Activated CD4-positive, alpha-beta T cell treated with anti-CD3 and anti-CD28 coated beads, Interleukin-2, Interleukin-4, amounts not matched to agents 100 ng/mL and 50 ng/mL, durations not matched to agents 16 hours and 8 hours (primary cell): ENCODE measurements around the gene OIP5.
A peak's percentile ranks its signal among the peaks of the same experiment; 100 is the strongest.
"Not testable (repeated sequence)": the region's sequence is repeated elsewhere in the genome, so short reads cannot be mapped to it uniquely, and the experiment has no call there.

Source experiments
- DNase-seq: peaks from one replicate; pipeline ENCODE4 v3.0.0-alpha.2; 2020; ENCODE audit warnings: low spot score

Gene OIP5

GRCh38 chr15:41332194-41333025 is at the start of gene OIP5, which contains the start of gene NUSAP1:
OIP5 (minus strand) TSS chr15:41332591; CDS start chr15:41332561, 30 bp downstream.
NUSAP1 (plus strand) TSS chr15:41332881; CDS start chr15:41332958, 77 bp downstream.
- DNase-seq, result peak; percentile 100

DNA sequence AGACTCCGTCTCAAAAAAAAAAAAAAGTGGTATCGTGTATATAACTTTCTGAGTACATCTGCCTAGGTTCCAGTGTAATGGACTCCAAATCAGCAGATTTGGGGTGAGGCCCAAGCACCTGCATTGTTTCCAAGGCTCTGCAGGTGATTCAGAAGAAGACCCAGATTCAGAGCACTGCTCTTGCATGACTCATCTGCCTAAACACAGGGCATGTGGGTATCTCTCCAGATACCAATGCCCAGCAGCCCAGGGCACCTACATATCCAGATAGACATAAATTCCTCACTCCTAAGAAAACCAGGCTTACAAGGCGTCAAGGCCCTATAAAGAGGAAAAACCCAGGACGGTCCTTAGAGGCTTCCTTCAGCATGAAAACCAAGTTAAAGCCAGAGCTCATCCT is 45.6 kb upstream of the OIP5 start:
- DNase-seq, result no peak

GRCh38 chr15:41367418-41367817 is 35.0 kb upstream of the OIP5 start:
- DNase-seq, result no peak

DNA sequence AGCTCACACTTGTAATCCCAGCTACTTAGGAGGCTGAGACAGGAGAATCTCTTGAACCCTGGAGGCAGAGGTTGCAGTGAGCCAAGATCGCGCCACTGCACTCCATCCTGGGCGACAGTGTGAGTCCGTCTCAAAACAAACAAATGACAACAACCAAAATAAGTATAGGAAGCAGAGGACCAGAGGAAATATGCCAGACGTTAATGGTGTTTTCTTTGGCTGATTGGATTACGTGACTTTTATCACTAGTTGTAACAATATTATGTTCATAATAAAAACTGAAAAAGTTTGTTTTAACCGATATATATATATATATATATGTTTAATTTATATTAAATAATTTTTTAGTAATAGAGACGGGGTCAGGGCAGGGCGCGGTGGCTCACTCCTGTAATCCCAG is 22.0 kb upstream of the OIP5 start:
- no peak for DNase-seq

DNA sequence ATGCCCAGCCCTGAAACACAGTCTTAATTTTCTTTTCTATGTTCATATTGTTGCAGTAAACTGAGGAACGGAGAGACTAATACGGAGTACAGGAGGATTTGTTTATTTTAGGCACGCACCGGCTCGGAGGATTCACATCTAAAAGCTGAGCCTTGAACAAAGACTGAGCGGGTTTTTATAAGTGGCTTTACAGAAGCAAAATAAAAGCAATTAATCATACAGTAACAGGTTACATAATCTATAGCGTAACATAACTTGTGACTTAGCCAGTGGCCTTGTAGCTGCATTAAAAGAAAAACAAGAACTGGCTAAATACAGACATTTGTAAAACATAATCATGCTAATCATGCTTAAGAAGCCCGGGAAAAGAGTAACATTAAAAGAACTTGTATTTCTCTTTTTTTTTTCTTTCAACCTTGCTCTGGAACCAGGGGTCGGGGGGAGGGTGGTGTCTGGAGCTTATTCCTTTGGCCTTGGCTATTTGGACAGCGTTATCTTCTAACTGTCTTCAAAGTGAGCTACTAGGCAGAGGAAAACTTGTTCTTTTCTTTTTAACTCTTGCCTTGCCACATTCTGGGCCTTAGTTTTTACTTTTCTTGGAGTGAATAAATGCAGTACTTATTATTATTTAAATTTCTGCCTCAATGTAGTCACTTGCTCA is 17.8 kb upstream of the OIP5 start:
- DNase-seq, result no peak

- DNase-seq, result no peak
These were observed 14.8 kb upstream of the OIP5 start for GRCh38 chr15:41347236-41347635.

GRCh38 chr15:41341519-41341918 is 9.1 kb upstream of the OIP5 start:
- DNase-seq, result no peak

DNA sequence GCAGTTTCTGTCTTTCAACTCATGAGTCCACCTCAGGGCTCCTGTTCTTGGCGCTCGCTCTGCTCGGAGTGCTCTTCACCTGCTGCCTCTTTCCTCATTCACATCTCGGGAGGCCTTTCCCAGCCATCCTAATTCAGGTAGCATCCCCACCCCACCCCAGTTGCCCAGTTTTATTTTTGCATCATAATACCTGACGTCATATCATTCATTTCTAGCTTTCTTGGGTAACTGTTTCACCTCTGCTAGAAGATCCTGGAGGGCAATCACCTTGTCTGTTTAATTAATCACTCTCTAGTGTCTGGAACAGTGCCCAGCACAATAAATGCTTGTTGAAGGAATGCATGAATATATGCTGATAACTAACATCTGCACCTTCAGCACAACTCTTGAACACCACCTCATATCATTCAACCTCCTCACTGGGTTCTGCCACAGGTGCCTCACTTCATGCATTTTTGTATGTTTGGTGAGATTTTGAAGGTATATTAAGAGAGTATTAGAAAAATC is 7.9 kb upstream of the OIP5 start:
- DNase-seq, result no peak

DNA sequence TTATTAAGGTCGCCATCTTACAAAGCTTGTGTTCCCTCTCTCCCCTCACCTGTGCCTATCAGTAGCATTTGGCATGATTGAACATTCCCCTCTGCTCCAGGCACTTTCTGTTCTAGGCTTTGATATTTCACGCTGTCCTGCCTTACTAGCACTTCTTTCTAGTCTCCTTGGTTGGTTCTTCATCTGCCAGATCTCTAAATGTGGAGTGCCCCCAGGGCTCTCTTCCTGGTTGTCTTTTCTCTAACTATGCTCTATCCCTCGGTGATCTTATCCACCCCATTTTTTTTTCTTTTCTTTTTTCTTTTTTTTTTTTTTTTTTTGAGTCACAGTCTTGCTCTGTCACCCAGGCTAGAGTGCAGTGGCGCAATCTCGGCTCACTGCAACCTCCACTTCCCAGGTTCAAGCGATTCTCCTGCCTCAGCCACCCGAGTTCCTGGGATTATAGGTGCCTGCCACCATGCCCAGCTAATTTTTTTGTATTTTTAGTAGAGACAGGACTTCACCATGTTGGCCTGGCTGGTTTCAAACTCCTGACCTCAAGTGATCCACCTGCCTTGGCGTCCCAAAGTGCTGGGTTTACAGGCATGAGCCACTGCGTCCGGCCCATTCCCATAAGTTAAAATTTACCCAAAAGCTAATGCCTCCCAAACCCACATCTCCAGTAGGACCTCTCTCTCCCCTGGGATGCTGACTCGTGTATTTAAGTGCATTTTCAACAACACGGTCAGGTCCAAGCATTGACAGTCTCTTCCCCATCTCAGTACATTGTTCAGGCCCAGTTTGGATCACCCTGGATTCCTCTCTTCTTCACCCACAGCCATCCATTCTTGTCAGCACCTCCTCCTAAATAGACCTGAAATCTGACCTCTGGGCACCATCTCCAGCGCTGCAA is 5.5 kb upstream of the OIP5 start:
- no peak for DNase-seq

GRCh38 chr15:41337047-41337446 is 4.7 kb upstream of the OIP5 start:
- no peak for DNase-seq

- no peak for DNase-seq
These were observed 4.2 kb upstream of the OIP5 start for GRCh38 chr15:41336549-41336948.

DNA sequence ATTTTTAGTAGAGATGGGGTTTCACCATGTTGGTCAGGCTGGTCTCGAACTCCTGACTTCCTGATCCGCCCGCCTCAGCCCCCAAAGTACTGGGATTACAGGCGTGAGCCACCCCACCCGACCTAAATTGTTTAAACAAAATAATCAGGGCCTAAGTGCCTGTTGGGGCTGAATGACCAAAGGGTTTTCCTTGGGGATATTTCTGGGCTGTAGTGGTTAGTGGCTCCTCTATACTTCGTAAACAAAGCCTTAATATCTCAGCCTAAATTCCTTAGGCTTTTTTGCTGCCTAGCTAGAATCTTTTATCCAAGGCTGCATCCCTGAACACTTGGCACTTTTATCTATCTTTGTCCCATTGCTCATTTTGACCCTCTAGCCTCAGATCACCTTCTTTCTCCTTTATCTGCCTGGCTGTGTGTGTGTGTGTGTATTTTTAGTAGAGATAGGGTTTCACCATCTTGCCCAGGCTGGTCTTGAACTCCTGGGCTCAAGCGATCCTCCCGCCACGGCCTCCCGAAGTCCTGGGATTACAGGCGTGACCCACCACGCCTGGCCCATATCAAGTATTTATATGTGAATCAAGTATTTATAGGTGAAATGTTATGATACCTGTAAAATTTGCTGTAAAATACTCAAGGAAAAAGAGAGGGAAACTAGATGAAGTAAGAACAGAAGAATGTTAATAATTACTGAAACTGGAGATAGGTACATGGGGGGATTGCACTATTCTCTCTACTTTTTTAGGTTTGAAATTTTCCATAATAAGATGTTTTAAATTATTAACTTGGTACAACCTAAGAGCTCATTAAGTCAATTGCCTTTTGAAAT is 2.1 kb upstream of the OIP5 start:
- DNase-seq, result no peak

GRCh38 chr15:41333026-41333562 is 703 bp upstream of the OIP5 start:
- DNase-seq, result peak; percentile 52

- DNase-seq, result no peak
These were observed 578 bp downstream of the OIP5 start for GRCh38 chr15:41331833-41332193.

- no peak for DNase-seq
These were observed 1.1 kb downstream of the OIP5 start for GRCh38 chr15:41331281-41331680.

- peak; percentile 29 for DNase-seq
These were observed 8.8 kb downstream of the OIP5 start for GRCh38 chr15:41323611-41324010.

- DNase-seq, result not testable (repeated sequence)
These were observed 11.5 kb downstream of the OIP5 start for GRCh38 chr15:41320805-41321330.

DNA sequence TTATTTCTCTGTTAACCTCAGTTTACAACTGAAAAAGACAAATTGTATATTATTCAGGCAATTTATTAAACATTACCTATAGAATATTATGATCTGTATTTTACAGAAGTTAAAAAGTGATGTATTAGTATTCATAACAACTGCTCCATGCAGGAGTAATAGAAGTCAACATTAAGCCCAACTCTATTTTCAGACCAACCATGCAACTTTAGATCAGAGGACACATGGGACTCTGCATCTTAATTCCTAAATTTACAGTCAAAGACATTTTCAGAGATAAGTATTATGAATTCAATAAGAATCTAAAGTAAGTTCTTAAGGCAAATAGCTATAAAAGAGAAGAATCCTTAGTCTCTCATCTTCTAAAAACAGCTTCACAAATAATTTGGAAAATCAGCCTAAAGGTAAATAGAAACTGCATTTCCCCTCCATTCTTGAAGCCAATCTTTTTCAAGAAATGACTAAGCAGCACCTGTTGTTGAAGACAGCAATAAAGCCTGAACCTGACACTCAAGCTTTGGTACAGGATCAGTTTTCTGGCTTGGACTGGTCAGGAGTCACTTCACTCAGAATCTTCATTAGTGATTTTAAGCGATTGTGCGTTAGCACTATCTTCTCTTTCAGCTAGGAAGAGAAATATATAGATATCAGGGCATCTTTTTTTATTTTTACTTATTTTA is 23.0 kb downstream of the OIP5 start:
- DNase-seq, result peak; percentile 35

DNA sequence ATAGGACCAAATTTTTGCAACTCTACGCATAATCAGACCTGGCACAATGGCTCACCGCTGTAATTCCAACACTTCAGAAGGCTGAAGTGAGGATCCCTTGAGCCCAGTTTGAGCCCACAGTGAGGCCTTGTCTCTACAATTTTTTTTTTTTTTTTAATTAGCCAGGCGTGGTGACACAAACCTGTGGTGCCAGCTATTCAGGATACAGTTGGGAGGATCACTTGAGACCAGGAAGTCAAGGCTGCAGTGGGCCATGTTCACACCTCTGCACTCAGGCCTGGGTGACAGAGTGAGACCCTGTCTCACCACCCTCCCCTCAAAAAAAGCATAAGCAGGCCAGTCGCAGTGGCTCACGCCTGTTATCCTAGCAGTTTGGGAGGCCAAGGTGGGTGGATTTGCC is 24.7 kb downstream of the OIP5 start:
- DNase-seq, result no peak

DNA sequence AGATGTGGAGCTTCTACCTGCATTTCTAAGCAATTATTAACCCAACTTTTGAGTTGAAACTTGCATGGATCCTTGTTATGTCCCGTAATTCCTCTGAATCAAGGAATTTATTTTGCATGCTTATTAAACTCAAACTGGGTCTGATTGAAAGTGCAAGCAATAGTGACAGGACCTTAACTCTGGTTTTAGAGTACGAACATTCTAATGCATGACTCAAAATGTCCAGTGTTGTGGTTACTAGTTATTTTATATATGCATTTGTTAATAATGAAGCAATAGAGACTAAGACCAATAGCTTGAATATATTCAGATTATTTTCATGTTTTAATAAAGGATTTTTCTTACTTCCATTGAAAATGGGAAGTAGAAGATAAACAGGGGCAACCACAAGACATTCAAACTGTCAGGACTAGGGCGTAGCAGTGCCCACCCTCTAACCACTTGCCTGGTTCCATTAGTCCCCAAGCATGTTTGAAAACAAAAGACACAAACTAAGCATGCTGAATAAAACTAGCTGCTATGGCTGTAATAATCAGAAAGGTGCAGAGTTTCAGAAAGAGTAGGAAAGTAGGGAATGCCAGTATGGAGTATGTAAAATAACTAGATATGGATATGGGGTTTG is 28.1 kb downstream of the OIP5 start:
- no peak for DNase-seq
